Kidney tubule cell (primary cell): ENCODE data around the gene SOHLH2.

Experiments used
- DNase-seq: peaks from one replicate; pipeline ENCODE4 v3.0.0-alpha.2; 2018; ENCODE audit warnings: low spot score

SOHLH2 gene

GRCh38 chr13:36131931-36132297 lies 82.4 kb downstream of the SOHLH2 start:
- DNase-seq = peak; percentile 53

GRCh38 chr13:36131222-36131930 lies 83.0 kb downstream of the SOHLH2 start, which contains the start of gene DCLK1:
TSS of gene DCLK1 (minus strand) at chr13:36131382.
- DNase-seq = peak; percentile 49

GRCh38 chr13:36130552-36131221 lies 83.7 kb downstream of the SOHLH2 start:
- DNase-seq = peak; percentile 29

DNA sequence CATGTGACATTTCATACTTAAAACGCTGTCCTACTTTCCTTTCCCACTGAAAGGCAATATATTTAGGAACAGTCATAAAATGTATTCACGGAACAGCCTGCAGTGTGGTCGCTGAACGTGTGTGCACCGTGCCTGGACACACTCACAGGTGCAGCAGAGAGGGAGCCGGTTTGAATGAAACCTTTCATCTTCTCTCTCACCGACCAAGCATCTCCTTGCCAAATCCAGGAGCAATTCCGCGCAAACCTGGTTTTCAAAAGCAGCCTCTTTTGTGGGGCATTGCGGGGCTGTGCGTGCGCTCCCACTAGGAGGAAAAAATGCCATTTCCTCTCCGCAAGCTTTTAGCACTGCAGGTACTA lies 84.2 kb downstream of the SOHLH2 start:
- DNase-seq = no peak

GRCh38 chr13:36129539-36129938 lies 84.8 kb downstream of the SOHLH2 start:
- no peak for DNase-seq

DNA sequence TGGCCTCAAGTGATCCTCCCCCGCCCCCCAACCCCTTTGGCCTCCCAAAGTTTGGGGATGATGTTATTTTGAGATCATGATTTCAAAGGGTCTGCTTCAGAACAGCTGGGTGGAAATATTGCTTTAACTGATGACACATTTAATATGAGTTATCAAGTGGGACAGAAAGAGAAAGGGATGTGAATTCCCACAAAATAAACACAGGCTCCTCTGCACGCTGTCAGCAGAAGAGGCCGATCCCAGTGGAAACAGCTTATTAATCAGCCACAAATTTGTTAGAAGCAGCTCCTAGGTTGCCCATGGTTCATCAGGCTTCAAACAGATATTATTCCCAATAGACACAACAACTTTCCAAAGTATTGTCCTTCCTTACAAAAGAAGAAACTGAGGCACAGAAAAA lies 87.9 kb downstream of the SOHLH2 start:
- no peak for DNase-seq

- DNase-seq = no peak
These were observed 88.5 kb downstream of the SOHLH2 start for GRCh38 chr13:36125841-36126240.

DNA sequence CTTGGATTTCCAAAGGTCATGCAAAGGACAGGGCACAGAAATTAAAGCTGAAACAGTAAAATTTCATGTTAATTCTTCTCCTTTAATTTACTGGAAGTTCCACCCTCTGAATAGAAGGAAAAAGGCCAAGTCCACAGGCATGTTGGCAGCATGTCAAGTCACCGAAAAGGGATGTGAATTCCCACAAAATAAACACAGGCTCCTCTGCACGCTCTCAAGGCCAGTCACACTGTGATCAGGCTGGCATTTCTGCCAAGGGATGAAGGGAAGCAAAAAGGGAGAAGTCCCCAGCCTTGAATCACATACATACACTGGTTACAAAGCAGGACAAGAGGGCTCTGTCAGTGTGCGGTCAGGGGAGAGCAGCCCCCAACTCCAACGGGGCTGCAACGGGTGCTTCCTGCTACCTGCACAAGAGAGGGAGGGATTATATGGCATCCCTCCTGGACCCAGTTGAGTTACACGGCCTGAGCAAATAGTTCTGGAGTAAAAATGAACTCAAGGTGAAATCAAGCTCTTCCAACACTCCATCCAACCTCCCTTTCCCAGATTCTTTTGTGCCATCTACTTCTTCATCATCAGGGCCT lies 90.0 kb downstream of the SOHLH2 start:
- peak; percentile 33 for DNase-seq
